Keratinocyte (primary cell): ENCODE measurements around the gene RHBDD3. TPM values are rescaled to one million over a fixed set of nuclear protein-coding genes. Genes with fewer than 3 reads are reported as not detected.

Experiments used
- DNase-seq: peaks from one replicate; pipeline ENCODE4 v3.0.0-alpha.2; 2011; ENCODE audit warnings: low read depth, missing footprints, low spot score
- FAIRE-seq: peaks from 2 replicates; lab custom pipeline; 2011; peaks lifted over from hg19 to GRCh38; lab: Jason Lieb, UNC
- H2AFZ ChIP-seq: 2 replicates; pipeline ENCODE4 v1.6.0; 2012; ENCODE audit warnings: low read length, control low read depth, inconsistent platforms; ENCODE audit not compliant: control insufficient read depth
- H3K27ac ChIP-seq: 2 replicates; pipeline ENCODE4 v1.5.1; 2011; ENCODE audit warnings: low read length; ENCODE audit not compliant: control insufficient read depth, insufficient read depth
- H3K27me3 ChIP-seq: 3 replicates; pipeline ENCODE4 v1.6.0; 2011; ENCODE audit warnings: low read length; ENCODE audit not compliant: control insufficient read depth, insufficient read depth; ENCODE audit errors: extremely low read depth
- H3K36me3 ChIP-seq, 2 experiments: 2 replicates in 1 of 2; 3 replicates in 1 of 2; pipeline ENCODE4 v1.5.1; 2011; ENCODE audit warnings: low read length in 2 of 2, mild to moderate bottlenecking in 1 of 2; ENCODE audit not compliant: control insufficient read depth in 2 of 2, insufficient read depth in 2 of 2; ENCODE audit errors: extremely low read depth in 1 of 2
- H3K4me1 ChIP-seq: 3 replicates; pipeline ENCODE4 v1.5.1; 2011; ENCODE audit warnings: low read length; ENCODE audit not compliant: control insufficient read depth, insufficient read depth; ENCODE audit errors: extremely low read depth
- H3K4me2 ChIP-seq: 3 replicates; pipeline ENCODE4 v1.6.0; 2011; ENCODE audit warnings: low read depth, low read length; ENCODE audit not compliant: control insufficient read depth, insufficient read depth; ENCODE audit errors: extremely low read depth
- H3K4me3 ChIP-seq, 3 experiments: fragments of 200-600 bp in 1 of 3; sonication (generic) in 1 of 3; 2 replicates in 2 of 3; 3 replicates in 1 of 3; pipeline ENCODE4 v1.5.1; 2011 to 2016; ENCODE audit warnings: low read length in 3 of 3, mild to moderate bottlenecking in 3 of 3, control low read depth in 2 of 3, inconsistent platforms in 1 of 3, low read depth in 1 of 3, mixed read lengths in 1 of 3, mixed run types in 1 of 3, moderate library complexity in 1 of 3; ENCODE audit not compliant: control insufficient read depth in 2 of 3, insufficient read depth in 2 of 3; ENCODE audit errors: extremely low read depth in 1 of 3
- H3K79me2 ChIP-seq: 2 replicates; pipeline ENCODE4 v1.6.0; 2012; ENCODE audit warnings: low read length; ENCODE audit not compliant: control insufficient read depth, insufficient read depth
- H3K9ac ChIP-seq: 3 replicates; pipeline ENCODE4 v1.6.0; 2011; ENCODE audit warnings: low read length; ENCODE audit not compliant: control insufficient read depth, insufficient read depth; ENCODE audit errors: extremely low read depth
- H3K9me1 ChIP-seq: 3 replicates; pipeline ENCODE4 v1.6.0; 2011; ENCODE audit warnings: low read length; ENCODE audit not compliant: control insufficient read depth, insufficient read depth; ENCODE audit errors: extremely low read depth
- H3K9me3 ChIP-seq: 2 replicates; pipeline ENCODE4 v1.5.1; 2012; ENCODE audit warnings: low read depth, low read length; ENCODE audit not compliant: control insufficient read depth
- H4K20me1 ChIP-seq: 3 replicates; pipeline ENCODE4 v1.6.0; 2011; ENCODE audit warnings: low read length; ENCODE audit not compliant: control insufficient read depth, insufficient read depth; ENCODE audit errors: extremely low read depth
- CTCF ChIP-seq, 3 experiments: IDR thresholded peaks in 1 of 3; conservative IDR thresholded peaks in 1 of 3; optimal IDR thresholded peaks in 1 of 3; 2 replicates in 2 of 3; 3 replicates in 1 of 3; pipeline versions ENCODE3 to v1.5.1; 2011; ENCODE audit warnings: low read length in 3 of 3, mild to moderate bottlenecking in 3 of 3, moderate library complexity in 2 of 3, control low read depth in 1 of 3, inconsistent platforms in 1 of 3; ENCODE audit not compliant: insufficient read depth in 2 of 3; ENCODE audit errors: extremely low read depth in 1 of 3
- EZH2 ChIP-seq: IDR thresholded peaks from one replicate; pipeline ENCODE4 v1.6.1; 2012; ENCODE audit warnings: inconsistent platforms, mild to moderate bottlenecking, low read length, moderate library complexity
- dilution Hi-C: fragments of 300-500 bp; cut with MboI; formaldehyde crosslinking; loops from one replicate; pipeline ENCODE4 v1.7.0; 2020; ENCODE audit warnings: low sequenced_read_pairs; ENCODE audit not compliant: extremely low pct_ligation_motif_present
- polyA plus RNA-seq, 5 experiments: library from polyadenylated mRNA; depleted of rRNA in 3 of 5; stranded (reverse) in 3 of 5; stranded (forward) in 1 of 5; unstranded in 1 of 5; fragments of >200 nt; gene quantifications; 1 replicate in 1 of 5; 2 replicates in 3 of 5; 3 replicates in 1 of 5; pipeline versions ENCODE4 v1.2.1 to v1.2.3, GENCODE V29; 2011 to 2012; ENCODE audit warnings: missing spikeins in 2 of 5, low read depth in 1 of 5, low replicate concordance in 1 of 5

The RHBDD3 gene
- polyA plus RNA-seq, 1 donor (not counting 4 experiments of a cell fraction or from before 2014, with no cell fraction given): 10.3 TPM

GRCh38 chr22:29225422-29226090 lies 42.2 kb downstream of the RHBDD3 start:
- Histone ChIP-seq H2AFZ (no peak overlapping the region), H3K9ac (no peak overlapping the region), H3K27ac (no peak overlapping the region), H4K20me1 (no peaks in the 10 kb centered on the region), H3K4me2 (no peak overlapping the region), H3K9me1 (no peaks in the 10 kb centered on the region), H3K4me3 (no peak overlapping the region), H3K36me3 (no peaks in the 10 kb centered on the region), H3K9me3 (no peaks in the 10 kb centered on the region), H3K27me3 (peaks cover 15% of the 10 kb centered on the region), H3K79me2 (no peaks in the 10 kb centered on the region), H3K4me1 (no peaks in the 10 kb centered on the region)
- TF ChIP-seq CTCF (optimal IDR thresholded peaks at IDR 0.05 in 1 of 3, IDR thresholded peaks at IDR 0.05 in 1 of 3, conservative IDR thresholded peaks at IDR 0.05 in 1 of 3; ENCODE audit: extremely low read depth in 1 of 3, insufficient read depth in 2 of 3, low read length in 3 of 3) (no peak), EZH2 (no peak)
- DNase-seq (no peak), FAIRE-seq (no peak)
- dilution Hi-C loops: no loop called here

- TF ChIP-seq EZH2 (no peak), CTCF (optimal IDR thresholded peaks at IDR 0.05 in 1 of 3, IDR thresholded peaks at IDR 0.05 in 1 of 3, conservative IDR thresholded peaks at IDR 0.05 in 1 of 3; ENCODE audit: extremely low read depth in 1 of 3, insufficient read depth in 2 of 3, low read length in 3 of 3) (no peak)
- H3K79me2 ChIP-seq: no peaks in the 10 kb centered on the region
- no peak overlapping the region for H3K27ac ChIP-seq
- H3K9me3 ChIP-seq: no peaks in the 10 kb centered on the region
- H4K20me1 ChIP-seq: no peaks in the 10 kb centered on the region
- no peak for FAIRE-seq
- no peak overlapping the region for H3K9ac ChIP-seq
- H3K27me3 ChIP-seq: peaks cover 15% of the 10 kb centered on the region
- no peak overlapping the region for H2AFZ ChIP-seq
- no peak overlapping the region for H3K4me3 ChIP-seq
- DNase-seq: no peak
- H3K4me1 ChIP-seq: no peaks in the 10 kb centered on the region
- dilution Hi-C loops: no loop called here
- H3K9me1 ChIP-seq: no peaks in the 10 kb centered on the region
- H3K36me3 ChIP-seq: no peaks in the 10 kb centered on the region
- H3K4me2 ChIP-seq: no peak overlapping the region
Observed at GRCh38 chr22:29224859-29225410, 42.8 kb downstream of the RHBDD3 start.
